ENCODE measurements around the gene SRGAP3.

SRGAP3 gene

GRCh38 chr3:9184461-9184835 lies 65.0 kb downstream of the SRGAP3 start:
- Histone ChIP-seq H3K36me3 (ENCODE audit: control insufficient read depth in 5 of 5, insufficient read depth in 5 of 5, low read length in 5 of 5) (no peaks in the 10 kb centered on the region), H3K9ac (ENCODE audit: low read length in 5 of 5) (no peak overlapping the region), H3K27me3 (ENCODE audit: control insufficient read depth in 5 of 5, insufficient read depth in 4 of 5, low read length in 5 of 5) (no peaks in the 10 kb centered on the region), H3K4me3 (ENCODE audit: low read depth in 1 of 5, low read length in 5 of 5) (no peak overlapping the region), H3K27ac (ENCODE audit: low read depth, low read length) (no peak overlapping the region), H3K9me3 (ENCODE audit: control insufficient read depth in 5 of 5, low read length in 5 of 5) (peaks cover 0 to 2% (median 0%) of the 10 kb centered on the region in 5 donors), H3K4me1 (ENCODE audit: control insufficient read depth in 5 of 5, insufficient read depth in 5 of 5, low read length in 5 of 5) (peaks cover 0 to 12% (median 3%) of the 10 kb centered on the region in 5 donors)

GRCh38 chr3:9183811-9184460 lies 65.5 kb downstream of the SRGAP3 start:
- Histone ChIP-seq H3K27ac (ENCODE audit: low read depth, low read length) (no peak overlapping the region), H3K27me3 (ENCODE audit: control insufficient read depth in 5 of 5, insufficient read depth in 4 of 5, low read length in 5 of 5) (no peaks in the 10 kb centered on the region), H3K4me3 (ENCODE audit: low read depth in 1 of 5, low read length in 5 of 5) (no peak overlapping the region), H3K9ac (ENCODE audit: low read length in 5 of 5) (no peak overlapping the region), H3K9me3 (ENCODE audit: control insufficient read depth in 5 of 5, low read length in 5 of 5) (peaks cover 0 to 2% (median 0%) of the 10 kb centered on the region in 5 donors), H3K4me1 (ENCODE audit: control insufficient read depth in 5 of 5, insufficient read depth in 5 of 5, low read length in 5 of 5) (peaks cover 0 to 17% (median 3%) of the 10 kb centered on the region in 5 donors), H3K36me3 (ENCODE audit: control insufficient read depth in 5 of 5, insufficient read depth in 5 of 5, low read length in 5 of 5) (no peaks in the 10 kb centered on the region)

GRCh38 chr3:9183011-9183410 lies 66.4 kb downstream of the SRGAP3 start:
- H3K9ac ChIP-seq (ENCODE audit: low read length in 5 of 5): no peak overlapping the region
- peaks cover 0 to 17% (median 3%) of the 10 kb centered on the region in 5 donors for H3K4me1 ChIP-seq (ENCODE audit: control insufficient read depth in 5 of 5, insufficient read depth in 5 of 5, low read length in 5 of 5)
- peaks cover 0 to 2% (median 0%) of the 10 kb centered on the region in 5 donors for H3K27me3 ChIP-seq (ENCODE audit: control insufficient read depth in 5 of 5, insufficient read depth in 4 of 5, low read length in 5 of 5)
- H3K36me3 ChIP-seq (ENCODE audit: control insufficient read depth in 5 of 5, insufficient read depth in 5 of 5, low read length in 5 of 5): no peaks in the 10 kb centered on the region
- no peak overlapping the region for H3K4me3 ChIP-seq (ENCODE audit: low read depth in 1 of 5, low read length in 5 of 5)
- peaks cover 0 to 2% (median 0%) of the 10 kb centered on the region in 5 donors for H3K9me3 ChIP-seq (ENCODE audit: control insufficient read depth in 5 of 5, low read length in 5 of 5)
- no peak overlapping the region for H3K27ac ChIP-seq (ENCODE audit: low read depth, low read length)

- Histone ChIP-seq H3K4me1 (ENCODE audit: control insufficient read depth in 5 of 5, insufficient read depth in 5 of 5, low read length in 5 of 5) (peaks cover 0 to 17% (median 3%) of the 10 kb centered on the region in 5 donors), H3K4me3 (ENCODE audit: low read depth in 1 of 5, low read length in 5 of 5) (peak overlapping the region in 2 of 5 donors; percentile 3 to 19), H3K9me3 (ENCODE audit: control insufficient read depth in 5 of 5, low read length in 5 of 5) (peaks cover 0 to 2% (median 0%) of the 10 kb centered on the region in 5 donors), H3K9ac (ENCODE audit: low read length in 5 of 5) (no peak overlapping the region), H3K27ac (ENCODE audit: low read depth, low read length) (no peak overlapping the region), H3K27me3 (ENCODE audit: control insufficient read depth in 5 of 5, insufficient read depth in 4 of 5, low read length in 5 of 5) (peaks cover 0 to 2% (median 0%) of the 10 kb centered on the region in 5 donors), H3K36me3 (ENCODE audit: control insufficient read depth in 5 of 5, insufficient read depth in 5 of 5, low read length in 5 of 5) (no peaks in the 10 kb centered on the region)
These were observed 68.7 kb downstream of the SRGAP3 start for GRCh38 chr3:9180764-9181117.

- peaks cover 0 to 2% (median 0%) of the 10 kb centered on the region in 5 donors for H3K9me3 ChIP-seq (ENCODE audit: control insufficient read depth in 5 of 5, low read length in 5 of 5)
- no peak overlapping the region for H3K27ac ChIP-seq (ENCODE audit: low read depth, low read length)
- H3K27me3 ChIP-seq (ENCODE audit: control insufficient read depth in 5 of 5, insufficient read depth in 4 of 5, low read length in 5 of 5): peaks cover 0 to 2% (median 0%) of the 10 kb centered on the region in 5 donors
- peaks cover 0 to 17% (median 3%) of the 10 kb centered on the region in 5 donors for H3K4me1 ChIP-seq (ENCODE audit: control insufficient read depth in 5 of 5, insufficient read depth in 5 of 5, low read length in 5 of 5)
- peak overlapping the region in 3 of 5 donors; percentile 3 to 32 (median 19) for H3K4me3 ChIP-seq (ENCODE audit: low read depth in 1 of 5, low read length in 5 of 5)
- H3K36me3 ChIP-seq (ENCODE audit: control insufficient read depth in 5 of 5, insufficient read depth in 5 of 5, low read length in 5 of 5): no peaks in the 10 kb centered on the region
- no peak overlapping the region for H3K9ac ChIP-seq (ENCODE audit: low read length in 5 of 5)
These were observed 69.4 kb downstream of the SRGAP3 start for GRCh38 chr3:9179826-9180763.

GRCh38 chr3:9178697-9179096 lies 70.7 kb downstream of the SRGAP3 start:
- peaks cover 0 to 2% (median 0%) of the 10 kb centered on the region in 5 donors for H3K27me3 ChIP-seq (ENCODE audit: control insufficient read depth in 5 of 5, insufficient read depth in 4 of 5, low read length in 5 of 5)
- H3K27ac ChIP-seq (ENCODE audit: low read depth, low read length): no peak overlapping the region
- H3K4me3 ChIP-seq (ENCODE audit: low read depth in 1 of 5, low read length in 5 of 5): no peak overlapping the region
- peaks cover 0 to 17% (median 2%) of the 10 kb centered on the region in 5 donors for H3K4me1 ChIP-seq (ENCODE audit: control insufficient read depth in 5 of 5, insufficient read depth in 5 of 5, low read length in 5 of 5)
- H3K9me3 ChIP-seq (ENCODE audit: control insufficient read depth in 5 of 5, low read length in 5 of 5): peaks cover 0 to 2% (median 0%) of the 10 kb centered on the region in 5 donors
- H3K9ac ChIP-seq (ENCODE audit: low read length in 5 of 5): no peak overlapping the region
- no peaks in the 10 kb centered on the region for H3K36me3 ChIP-seq (ENCODE audit: control insufficient read depth in 5 of 5, insufficient read depth in 5 of 5, low read length in 5 of 5)

GRCh38 chr3:9175421-9175820 lies 74.0 kb downstream of the SRGAP3 start:
- Histone ChIP-seq H3K4me3 (ENCODE audit: low read depth in 1 of 5, low read length in 5 of 5) (no peak overlapping the region), H3K9ac (ENCODE audit: low read length in 5 of 5) (no peak overlapping the region), H3K27me3 (ENCODE audit: control insufficient read depth in 5 of 5, insufficient read depth in 4 of 5, low read length in 5 of 5) (peaks cover 0 to 2% (median 0%) of the 10 kb centered on the region in 5 donors), H3K36me3 (ENCODE audit: control insufficient read depth in 5 of 5, insufficient read depth in 5 of 5, low read length in 5 of 5) (no peaks in the 10 kb centered on the region), H3K27ac (ENCODE audit: low read depth, low read length) (no peak overlapping the region), H3K4me1 (ENCODE audit: control insufficient read depth in 5 of 5, insufficient read depth in 5 of 5, low read length in 5 of 5) (peaks cover 0 to 19% (median 4%) of the 10 kb centered on the region in 5 donors), H3K9me3 (ENCODE audit: control insufficient read depth in 5 of 5, low read length in 5 of 5) (no peaks in the 10 kb centered on the region)

- Histone ChIP-seq H3K4me1 (ENCODE audit: control insufficient read depth in 5 of 5, insufficient read depth in 5 of 5, low read length in 5 of 5) (peaks cover 0 to 7% (median 0%) of the 10 kb centered on the region in 5 donors), H3K36me3 (ENCODE audit: control insufficient read depth in 5 of 5, insufficient read depth in 5 of 5, low read length in 5 of 5) (no peaks in the 10 kb centered on the region), H3K4me3 (ENCODE audit: low read depth in 1 of 5, low read length in 5 of 5) (no peak overlapping the region), H3K27me3 (ENCODE audit: control insufficient read depth in 5 of 5, insufficient read depth in 4 of 5, low read length in 5 of 5) (peaks cover 0 to 1% (median 0%) of the 10 kb centered on the region in 5 donors), H3K9ac (ENCODE audit: low read length in 5 of 5) (no peak overlapping the region), H3K27ac (ENCODE audit: low read depth, low read length) (no peak overlapping the region), H3K9me3 (ENCODE audit: control insufficient read depth in 5 of 5, low read length in 5 of 5) (no peaks in the 10 kb centered on the region)
These were observed 76.0 kb downstream of the SRGAP3 start for GRCh38 chr3:9173445-9173844.

GRCh38 chr3:9172851-9173321 lies 76.6 kb downstream of the SRGAP3 start:
- Histone ChIP-seq H3K9me3 (ENCODE audit: control insufficient read depth in 5 of 5, low read length in 5 of 5) (no peaks in the 10 kb centered on the region), H3K27me3 (ENCODE audit: control insufficient read depth in 5 of 5, insufficient read depth in 4 of 5, low read length in 5 of 5) (no peaks in the 10 kb centered on the region), H3K36me3 (ENCODE audit: control insufficient read depth in 5 of 5, insufficient read depth in 5 of 5, low read length in 5 of 5) (no peaks in the 10 kb centered on the region), H3K4me1 (ENCODE audit: control insufficient read depth in 5 of 5, insufficient read depth in 5 of 5, low read length in 5 of 5) (peaks cover 0 to 7% (median 0%) of the 10 kb centered on the region in 5 donors), H3K4me3 (ENCODE audit: low read depth in 1 of 5, low read length in 5 of 5) (no peak overlapping the region), H3K27ac (ENCODE audit: low read depth, low read length) (no peak overlapping the region), H3K9ac (ENCODE audit: low read length in 5 of 5) (no peak overlapping the region)

GRCh38 chr3:9170851-9171160 lies 78.6 kb downstream of the SRGAP3 start:
- Histone ChIP-seq H3K27me3 (ENCODE audit: control insufficient read depth in 5 of 5, insufficient read depth in 4 of 5, low read length in 5 of 5) (no peaks in the 10 kb centered on the region), H3K4me1 (ENCODE audit: control insufficient read depth in 5 of 5, insufficient read depth in 5 of 5, low read length in 5 of 5) (peaks cover 0 to 7% (median 0%) of the 10 kb centered on the region in 5 donors), H3K4me3 (ENCODE audit: low read depth in 1 of 5, low read length in 5 of 5) (no peak overlapping the region), H3K36me3 (ENCODE audit: control insufficient read depth in 5 of 5, insufficient read depth in 5 of 5, low read length in 5 of 5) (no peaks in the 10 kb centered on the region), H3K9ac (ENCODE audit: low read length in 5 of 5) (no peak overlapping the region), H3K9me3 (ENCODE audit: control insufficient read depth in 5 of 5, low read length in 5 of 5) (peaks cover 0 to 9% (median 0%) of the 10 kb centered on the region in 5 donors), H3K27ac (ENCODE audit: low read depth, low read length) (no peak overlapping the region)
